Colonic mucosa (tissue), 4 donors: Measurements from ENCODE around the gene UNC5A. TPM values are rescaled to one million over a fixed set of nuclear protein-coding genes. Genes with fewer than 3 reads are reported as not detected.
A peak's percentile ranks its signal among the peaks of the same experiment; 100 is the strongest.

Experiments used
- DNase-seq: peaks from one replicate; pipeline ENCODE4 v3.0.0-alpha.2; 2020
- H3K27ac ChIP-seq: fragments of 200-600 bp; one replicate; pipeline ENCODE4 v1.8.0; 2021
- H3K27me3 ChIP-seq: fragments of 200-600 bp; one replicate; pipeline ENCODE4 v1.8.0; 2021
- H3K36me3 ChIP-seq: fragments of 200-600 bp; one replicate; pipeline ENCODE4 v1.8.0; 2021
- H3K4me1 ChIP-seq: fragments of 200-600 bp; one replicate; pipeline ENCODE4 v1.8.0; 2021; ENCODE audit warnings: mild to moderate bottlenecking
- H3K4me3 ChIP-seq: fragments of 200-600 bp; one replicate; pipeline ENCODE4 v1.8.0; 2021
- H3K9ac ChIP-seq, 2 donors: one replicate each; pipeline ENCODE4 v1.7.0; 2013; ENCODE audit warnings: control low read depth in 2 of 2, low read depth in 2 of 2, low read length in 2 of 2
- H3K9me3 ChIP-seq: fragments of 200-600 bp; one replicate; pipeline ENCODE4 v1.8.0; 2021
- CTCF ChIP-seq: fragments of 200-600 bp; IDR thresholded peaks from one replicate; pipeline ENCODE4 v1.8.0; 2022; ENCODE audit warnings: antibody characterized with exemption, mild to moderate bottlenecking
- intact Hi-C: fragments of 100-400 bp; cut with DNase I; formaldehyde crosslinking; loops from one replicate; pipeline ENCODE4 v1.14.1; 2022
- total RNA-seq, 2 donors: library from RNA; stranded (reverse); fragmentation: NEBNext Ultra II Directional in 1 of 2; extraction: Animal tissue kit (Norgen Biotek cat#: 25700) in 1 of 2; gene quantifications; one replicate each; pipeline ENCODE4 v1.2.1, GENCODE V29; 2021
- donor health status: healthy.
- donor health status: DM: no; HTN: no; CAD: no.
- donor health status: DM: no; HTN: no; CAD: no.

Gene UNC5A
- total RNA-seq, 2 donors from 2014 or later, result not detected

- no peaks in the 10 kb centered on the region for H3K36me3 ChIP-seq
- no peaks in the 10 kb centered on the region for H3K9me3 ChIP-seq
- H3K27me3 ChIP-seq, result peaks cover 62% of the 10 kb centered on the region
- intact Hi-C loops, result no loop called here
- H3K4me1 ChIP-seq, result no peaks in the 10 kb centered on the region
- no peak overlapping the region for H3K9ac ChIP-seq
- H3K27ac ChIP-seq, result no peak overlapping the region
- TF ChIP-seq CTCF, result no peak
- no peak overlapping the region for H3K4me3 ChIP-seq
- DNase-seq, result no peak
These were observed 3.9 kb downstream of the UNC5A start for GRCh38 chr5:176814313-176814685.

- H3K4me1 ChIP-seq, result no peaks in the 10 kb centered on the region
- H3K9ac ChIP-seq, result no peak overlapping the region
- H3K36me3 ChIP-seq, result no peaks in the 10 kb centered on the region
- peaks cover 57% of the 10 kb centered on the region for H3K27me3 ChIP-seq
- H3K9me3 ChIP-seq, result no peaks in the 10 kb centered on the region
- DNase-seq, result no peak
- H3K4me3 ChIP-seq, result no peak overlapping the region
- intact Hi-C loops, result no loop called here
- TF ChIP-seq CTCF, result no peak
- H3K27ac ChIP-seq, result no peak overlapping the region
These were observed 4.6 kb downstream of the UNC5A start for GRCh38 chr5:176814836-176815438.

- no peak overlapping the region for H3K9ac ChIP-seq
- H3K9me3 ChIP-seq, result no peaks in the 10 kb centered on the region
- TF ChIP-seq CTCF, result no peak
- peaks cover 48% of the 10 kb centered on the region for H3K27me3 ChIP-seq
- intact Hi-C loops, result no loop called here
- H3K36me3 ChIP-seq, result no peaks in the 10 kb centered on the region
- no peak overlapping the region for H3K27ac ChIP-seq
- no peak for DNase-seq
- H3K4me1 ChIP-seq, result no peaks in the 10 kb centered on the region
- H3K4me3 ChIP-seq, result no peak overlapping the region
These were observed 5.8 kb downstream of the UNC5A start for GRCh38 chr5:176816043-176816745.

GRCh38 chr5:176816791-176817347 lies 6.5 kb downstream of the UNC5A start:
- no peak for DNase-seq

GRCh38 chr5:176817369-176817840 lies 7.0 kb downstream of the UNC5A start:
- intact Hi-C loops, result no loop called here
- Histone ChIP-seq H3K27me3 (peaks cover 37% of the 10 kb centered on the region), H3K27ac (no peak overlapping the region), H3K36me3 (no peaks in the 10 kb centered on the region), H3K9ac (no peak overlapping the region), H3K4me3 (peak overlapping the region; percentile 26), H3K4me1 (no peaks in the 10 kb centered on the region), H3K9me3 (no peaks in the 10 kb centered on the region)
- TF ChIP-seq CTCF, result no peak
- DNase-seq, result no peak

More at GRCh38 chr5:176816791-176817347, 6.5 kb downstream of the UNC5A start:
- no peak overlapping the region for H3K27ac ChIP-seq
- H3K4me1 ChIP-seq, result no peaks in the 10 kb centered on the region
- intact Hi-C loops, result no loop called here
- no peak overlapping the region for H3K9ac ChIP-seq
- H3K4me3 ChIP-seq, result no peak overlapping the region
- H3K27me3 ChIP-seq, result peaks cover 41% of the 10 kb centered on the region
- H3K9me3 ChIP-seq, result no peaks in the 10 kb centered on the region
- H3K36me3 ChIP-seq, result no peaks in the 10 kb centered on the region
- TF ChIP-seq CTCF, result no peak
